Fibroblast of skin of back (primary cell): ENCODE measurements around the gene TNIP3.
A peak's percentile ranks its signal among the peaks of the same experiment; 100 is the strongest.
"Not testable (repeated sequence)": the region's sequence is repeated elsewhere in the genome, so short reads cannot be mapped to it uniquely, and the experiment has no call there.

ENCODE experiments used
- DNase-seq: peaks from one replicate; pipeline ENCODE4 v3.0.0-alpha.2; 2013

The TNIP3 gene

DNA sequence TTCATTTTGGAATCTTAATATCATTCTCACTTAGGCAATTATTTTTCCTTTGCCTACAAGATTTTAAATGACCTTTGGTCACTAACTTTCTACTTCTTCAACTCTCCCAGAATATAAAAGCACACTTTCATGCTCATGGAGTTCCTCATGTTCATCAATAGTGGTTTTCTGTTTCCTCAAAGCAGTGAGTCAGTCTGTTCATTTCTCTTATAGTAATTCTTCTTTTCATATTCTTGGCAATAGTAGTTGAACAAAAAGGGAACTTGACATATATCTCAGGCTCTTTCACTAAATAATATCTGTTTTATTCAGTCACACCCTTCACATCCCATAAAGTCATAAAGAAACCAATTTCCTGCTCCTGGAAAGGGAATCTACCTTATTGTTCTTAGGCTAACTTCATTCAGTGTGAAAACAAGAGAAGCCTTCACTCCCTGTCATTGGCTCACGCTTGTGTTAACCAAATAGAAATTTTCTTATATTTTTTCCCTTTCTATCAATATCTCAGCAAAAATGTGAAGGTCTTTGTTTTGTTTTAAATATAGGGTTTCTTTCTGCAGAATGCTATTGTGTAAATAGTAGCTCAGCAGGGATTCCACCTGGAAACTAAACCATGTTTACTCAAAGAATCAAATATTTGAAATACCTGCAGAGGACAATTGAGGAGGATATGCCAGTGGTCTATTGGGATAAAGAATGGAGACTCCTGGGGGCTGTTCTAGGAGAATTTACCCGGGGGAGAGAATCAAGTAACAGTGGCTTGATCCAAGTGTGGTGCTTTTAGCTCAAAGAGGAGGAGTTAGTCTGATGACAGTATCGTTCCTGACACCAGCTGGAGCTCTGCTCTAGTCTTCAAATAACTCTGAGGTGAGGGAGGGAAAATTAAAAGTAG lies 13.4 kb upstream of the TNIP3 start:
- DNase-seq: no peak

DNA sequence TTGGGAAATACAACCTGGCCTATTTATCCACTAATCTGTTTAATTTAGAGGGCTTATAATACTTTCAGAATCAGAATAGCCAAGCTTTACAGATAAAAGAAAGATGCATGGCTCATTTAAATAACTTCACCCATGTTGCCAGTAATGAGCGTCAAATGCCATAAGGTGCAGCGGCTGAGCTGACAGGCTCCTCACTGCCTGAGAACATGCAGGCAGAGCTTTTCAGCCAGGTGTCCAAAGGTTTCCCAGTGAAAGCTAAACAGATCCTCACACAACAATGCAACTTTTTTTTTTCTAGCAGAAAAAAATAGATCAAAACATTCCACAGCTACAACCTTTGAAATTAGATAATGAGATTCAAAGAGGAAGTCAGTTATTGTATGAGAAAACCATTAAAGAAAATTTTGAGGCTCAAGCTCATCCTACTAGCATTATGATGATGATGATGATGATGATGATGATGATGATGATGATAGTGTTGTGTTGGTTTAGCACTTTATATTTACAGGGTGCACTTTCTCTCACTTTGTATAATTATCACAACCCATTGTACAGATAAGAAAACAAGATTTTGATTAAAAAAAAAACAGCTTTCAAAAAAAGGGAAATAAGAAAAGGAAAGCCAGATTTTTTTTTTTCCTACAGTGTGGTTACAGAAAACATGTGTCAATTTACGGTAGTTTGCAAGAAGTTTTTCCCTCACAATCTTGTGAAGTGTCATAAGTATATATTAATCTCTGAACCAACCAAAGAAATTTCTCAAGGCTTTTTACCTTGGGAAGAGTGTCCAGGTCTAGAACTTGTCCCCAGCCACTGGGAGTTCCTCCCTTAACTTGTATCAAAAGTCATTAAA lies 12.2 kb upstream of the TNIP3 start:
- no peak for DNase-seq

DNA sequence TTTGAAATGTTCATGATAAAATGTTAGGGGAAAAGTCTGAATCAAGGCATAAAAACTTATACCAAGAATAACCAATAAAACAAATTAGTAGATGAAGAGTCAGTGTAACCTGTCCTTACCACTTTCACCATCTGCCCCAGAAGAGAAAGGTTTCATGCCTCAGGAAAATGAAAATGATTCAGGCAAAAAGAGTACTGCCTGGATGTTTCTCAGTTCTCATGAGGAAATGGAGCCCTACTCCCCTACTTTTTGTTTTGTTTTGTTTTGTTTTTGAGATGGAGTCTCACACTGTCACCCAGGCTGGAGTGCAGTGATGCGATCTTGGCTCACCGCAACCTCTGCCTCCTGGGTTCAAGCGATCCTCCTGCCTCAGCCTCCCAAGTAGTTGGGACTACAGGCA lies 7.4 kb upstream of the TNIP3 start:
- DNase-seq: not testable (repeated sequence)

DNA sequence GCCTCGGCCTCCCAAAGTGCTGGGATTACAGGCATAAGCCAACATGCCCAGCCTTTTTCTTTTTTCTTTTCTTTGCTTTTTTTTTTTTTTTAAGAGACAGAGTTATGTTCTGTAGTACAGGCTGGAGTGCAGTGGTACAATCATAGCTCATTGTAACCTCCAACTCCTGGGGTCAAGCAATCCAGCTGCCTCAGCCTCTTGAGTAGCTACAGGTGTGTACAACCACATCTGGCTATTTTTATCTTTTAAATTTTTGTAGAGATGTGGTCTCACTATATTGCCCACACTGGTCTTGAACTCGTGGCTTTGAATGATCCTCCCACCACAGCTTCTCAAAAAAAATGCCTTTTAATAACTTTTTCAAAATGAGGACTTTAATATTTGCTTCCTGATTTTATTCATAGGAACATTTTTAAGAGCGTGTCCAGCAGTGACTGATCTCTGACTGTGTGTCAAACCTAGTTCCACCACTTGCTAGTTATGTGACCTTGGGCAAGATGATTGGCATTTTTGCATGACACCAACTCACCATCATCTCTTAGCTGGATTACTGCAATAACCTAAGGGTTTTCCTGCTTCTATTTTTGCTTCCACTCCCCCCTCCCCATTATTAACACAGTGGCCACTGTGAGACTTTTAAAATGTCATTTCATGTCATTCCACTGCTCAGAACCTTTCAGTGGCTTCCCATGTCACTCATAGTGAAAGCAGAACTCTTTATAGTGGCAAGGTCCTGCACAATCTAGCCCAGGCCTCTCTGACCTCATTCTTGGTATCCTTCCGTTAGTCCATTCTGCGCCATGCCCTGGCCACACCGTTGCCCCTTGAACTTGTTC lies 4.5 kb upstream of the TNIP3 start:
- DNase-seq: no peak

DNA sequence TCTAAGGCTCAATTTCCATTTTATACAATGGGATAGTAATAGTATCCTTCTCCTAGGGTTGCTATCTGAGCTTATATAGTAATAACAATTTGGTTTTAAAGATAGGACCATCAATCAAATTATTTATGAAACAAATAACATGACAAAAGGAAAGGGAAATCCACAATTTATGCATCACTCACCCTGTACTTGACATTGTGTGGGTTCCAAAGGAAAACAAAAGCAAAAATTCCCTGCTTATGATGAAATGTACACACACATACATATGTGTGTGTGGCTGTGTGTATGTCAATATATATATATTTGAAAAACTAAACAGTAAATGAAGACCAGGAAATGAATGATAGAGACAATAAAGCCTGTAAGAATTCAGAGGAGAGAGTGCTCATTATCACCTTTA lies 2.9 kb upstream of the TNIP3 start:
- no peak for DNase-seq

DNA sequence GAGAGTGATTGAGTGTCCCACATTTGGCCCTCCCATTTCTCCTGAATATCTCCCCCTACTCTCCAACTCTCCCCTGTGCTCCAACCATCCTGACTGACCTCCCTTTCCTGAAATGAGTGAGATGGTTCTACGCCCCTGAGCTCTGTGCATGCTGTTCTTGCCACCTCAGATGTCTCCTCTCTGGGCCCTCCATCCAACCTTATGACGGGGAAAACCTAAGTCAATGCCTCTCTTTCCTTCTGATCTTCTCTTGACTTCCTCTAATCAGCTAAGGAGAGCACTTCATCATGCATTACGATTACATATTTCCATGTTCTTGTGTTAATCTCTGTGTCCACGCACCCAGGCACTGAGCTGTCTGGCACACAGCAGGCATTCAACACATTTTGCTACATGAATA lies 1.1 kb upstream of the TNIP3 start:
- no peak for DNase-seq

DNA sequence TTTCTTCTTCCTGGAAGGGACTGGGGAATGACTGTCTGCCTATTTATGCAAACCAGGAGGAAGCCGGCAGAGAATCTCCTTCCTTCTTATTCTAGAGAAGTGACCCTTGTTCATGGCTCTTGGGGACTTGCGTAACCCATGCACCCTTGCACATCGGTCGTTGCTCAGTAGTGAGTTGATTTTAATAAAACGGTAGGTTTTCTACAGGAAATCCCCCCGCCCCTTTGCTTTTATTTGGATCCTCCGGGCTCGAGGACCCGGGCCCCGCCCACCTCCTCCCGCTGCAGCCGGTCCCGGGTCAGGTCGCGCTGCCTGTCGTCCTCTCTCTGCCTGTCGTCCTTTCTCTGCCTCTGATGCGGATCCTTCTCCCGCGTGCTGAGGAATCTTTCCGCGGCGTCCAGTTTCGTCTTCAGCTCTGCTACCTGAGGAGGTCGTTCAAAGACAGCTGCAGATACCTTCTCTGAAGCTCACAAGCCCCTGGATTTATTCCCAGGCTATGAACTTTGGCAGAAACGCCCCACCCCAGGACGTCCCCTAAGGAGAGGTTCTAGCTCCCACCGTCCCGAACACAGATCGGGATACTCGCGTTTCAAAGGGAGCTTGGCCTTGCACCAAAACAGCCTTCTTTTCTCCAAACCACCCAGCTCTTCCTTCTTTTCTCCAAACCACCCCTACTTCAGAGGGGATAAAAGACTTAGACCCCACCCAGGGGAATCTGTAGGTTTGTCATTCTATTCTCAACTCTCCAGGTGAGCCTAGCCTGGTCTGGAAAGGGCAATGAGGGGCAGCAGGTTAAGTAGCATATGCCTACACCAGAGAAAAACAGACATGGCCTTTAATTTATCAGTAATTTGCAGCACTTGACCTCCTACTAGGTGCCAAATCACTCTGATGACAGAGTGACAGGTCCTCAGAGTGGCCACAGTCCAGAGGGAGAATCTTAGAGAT lies 7.0 kb downstream of the TNIP3 start:
- peak; percentile 24 for DNase-seq

DNA sequence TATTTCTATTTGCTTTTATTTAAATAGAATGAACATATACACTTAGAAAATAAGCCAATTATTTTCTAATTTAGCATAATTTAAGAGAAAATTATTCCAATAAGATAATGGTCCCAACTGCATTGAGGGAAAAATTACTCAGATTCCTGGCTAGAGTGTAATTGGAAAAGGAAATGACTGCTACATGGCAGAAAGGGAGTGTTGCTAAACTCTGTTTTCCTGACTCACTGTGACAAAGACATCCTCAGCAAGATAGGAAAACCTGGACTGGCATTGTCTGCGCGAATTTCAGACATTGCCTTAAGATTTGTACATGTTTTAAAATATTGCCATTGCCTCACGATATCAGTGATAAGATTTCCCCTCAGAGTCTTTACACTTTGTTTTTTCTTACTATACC lies 8.2 kb downstream of the TNIP3 start:
- DNase-seq: peak; percentile 89

DNA sequence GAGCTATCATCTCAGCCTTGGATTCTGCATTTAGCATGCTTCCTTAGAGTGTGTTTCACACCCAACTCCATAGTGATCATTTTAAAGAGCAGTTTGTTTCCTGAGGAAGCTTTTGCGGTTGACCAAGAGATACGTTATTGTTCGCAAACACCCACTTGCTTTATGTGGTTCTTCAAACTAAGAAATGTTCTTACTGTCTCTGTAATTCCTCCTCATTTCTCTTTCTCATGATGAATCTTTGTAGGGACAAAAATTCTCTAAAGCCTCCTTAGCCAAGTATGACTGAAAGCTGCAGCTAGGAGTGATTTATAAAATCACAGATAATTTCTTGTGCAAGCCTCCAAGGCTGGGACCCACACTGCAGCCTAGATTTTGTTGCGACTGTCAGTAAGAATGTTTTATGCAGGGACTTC lies 10.0 kb downstream of the TNIP3 start:
- DNase-seq: no peak

DNA sequence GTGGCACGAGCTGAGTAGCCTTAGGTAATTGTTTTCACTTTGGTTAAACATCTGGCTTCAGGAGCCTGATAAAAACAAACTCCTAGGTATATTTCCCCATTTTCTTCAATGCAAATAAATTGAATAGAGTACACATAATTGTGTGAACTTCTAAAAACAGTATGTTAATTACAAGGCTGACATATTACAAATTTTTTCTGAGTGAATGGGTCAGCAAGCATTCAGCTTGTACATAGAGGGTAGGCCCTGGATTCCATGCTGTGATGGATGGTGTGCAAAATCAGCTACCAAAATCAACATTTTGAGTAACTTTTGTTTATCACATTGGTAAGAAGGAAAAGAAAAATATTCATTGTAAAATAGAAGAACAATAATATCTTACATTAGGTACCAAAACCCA lies 12.2 kb downstream of the TNIP3 start:
- DNase-seq: no peak

DNA sequence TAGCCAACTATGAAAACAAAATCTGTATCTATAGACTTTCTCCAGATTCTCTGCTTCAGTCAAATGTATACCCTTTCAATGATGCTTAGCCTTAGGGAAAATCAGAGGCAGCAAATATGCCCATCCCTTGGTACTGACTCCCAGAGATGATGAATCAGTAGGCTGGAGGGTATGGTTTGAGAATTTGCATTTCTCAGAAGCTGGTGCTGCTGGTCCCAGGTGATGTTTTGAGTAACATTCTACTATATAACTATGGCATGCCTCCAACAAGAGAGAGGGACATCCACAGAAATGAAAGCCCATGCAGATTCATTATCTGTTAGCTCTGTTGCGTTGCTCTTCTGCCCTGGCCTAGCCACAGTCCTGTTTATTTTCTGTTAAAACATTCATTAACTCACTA lies 13.6 kb downstream of the TNIP3 start:
- no peak for DNase-seq

DNA sequence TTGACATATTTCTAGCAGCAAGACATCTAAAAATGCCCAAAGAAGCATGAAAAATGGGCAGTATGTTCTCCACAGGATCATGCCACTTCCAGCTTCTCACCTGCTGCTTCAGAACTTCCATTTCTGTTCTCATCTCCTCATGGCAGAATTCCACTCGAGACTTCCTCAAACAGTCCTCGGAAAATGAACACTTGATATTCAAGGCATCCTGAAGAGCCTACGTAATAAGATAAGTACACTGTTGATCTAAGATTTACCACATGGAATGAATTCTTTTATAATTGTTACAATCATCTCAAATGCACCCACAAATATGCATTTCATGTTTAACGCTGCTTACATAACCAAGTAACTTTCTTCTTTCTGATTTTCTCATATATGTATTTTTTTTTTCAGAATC lies 14.1 kb downstream of the TNIP3 start:
- DNase-seq: peak; percentile 58

DNA sequence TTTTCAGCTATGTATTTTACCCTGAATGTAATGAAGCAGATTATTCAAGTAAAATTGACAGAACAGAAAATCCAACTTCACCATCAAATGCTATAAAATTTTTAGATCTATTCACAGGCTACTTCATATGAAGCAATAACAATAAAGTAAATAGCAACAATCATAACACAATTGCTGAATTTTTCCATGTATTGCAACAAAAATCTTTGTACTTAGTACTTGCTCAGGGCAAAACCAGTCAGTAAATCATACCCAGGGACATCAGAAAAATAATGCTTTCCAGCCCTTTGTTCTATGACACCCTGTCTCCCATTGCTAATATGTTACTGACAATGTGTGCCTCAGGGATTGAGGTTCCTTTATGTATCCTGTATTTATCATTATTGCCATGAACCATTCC lies 15.5 kb downstream of the TNIP3 start:
- no peak for DNase-seq

DNA sequence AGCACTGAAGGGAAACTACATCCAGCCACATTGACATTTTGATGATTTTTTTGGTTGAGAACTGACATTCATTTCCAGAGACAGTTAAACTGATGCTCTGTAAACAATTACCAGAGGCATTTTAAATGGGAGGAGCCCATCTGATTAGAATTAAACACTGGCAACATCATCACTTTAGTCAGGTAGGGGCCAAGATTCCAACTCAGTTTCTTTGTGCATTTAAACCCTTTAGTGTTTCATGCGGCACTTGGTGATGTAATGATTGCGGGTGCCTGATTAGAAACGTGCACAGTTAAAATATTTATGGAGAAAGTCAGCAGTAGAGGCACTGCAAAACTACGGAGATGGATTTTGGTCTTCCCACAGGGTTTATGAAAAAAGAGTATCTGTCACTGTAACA lies 16.1 kb downstream of the TNIP3 start:
- DNase-seq: peak; percentile 52

DNA sequence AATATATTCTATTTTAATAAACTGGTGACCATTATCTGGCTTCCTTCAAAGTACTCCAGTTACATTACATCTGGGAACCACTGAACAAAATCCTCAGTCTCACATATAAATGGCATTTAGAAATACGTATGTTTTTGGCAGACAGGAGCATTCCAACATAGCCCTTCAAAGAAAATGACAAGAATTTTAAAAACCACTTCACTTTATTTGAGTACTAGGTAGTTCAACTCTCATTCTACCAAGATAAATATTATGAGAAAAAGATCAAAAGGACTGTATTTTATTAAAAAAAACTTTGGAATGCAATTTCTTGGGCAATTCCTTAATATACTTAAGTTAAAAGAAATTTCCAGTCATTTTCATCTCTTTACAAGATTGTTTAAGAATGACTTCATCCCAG lies 17.6 kb downstream of the TNIP3 start:
- DNase-seq: peak; percentile 25

DNA sequence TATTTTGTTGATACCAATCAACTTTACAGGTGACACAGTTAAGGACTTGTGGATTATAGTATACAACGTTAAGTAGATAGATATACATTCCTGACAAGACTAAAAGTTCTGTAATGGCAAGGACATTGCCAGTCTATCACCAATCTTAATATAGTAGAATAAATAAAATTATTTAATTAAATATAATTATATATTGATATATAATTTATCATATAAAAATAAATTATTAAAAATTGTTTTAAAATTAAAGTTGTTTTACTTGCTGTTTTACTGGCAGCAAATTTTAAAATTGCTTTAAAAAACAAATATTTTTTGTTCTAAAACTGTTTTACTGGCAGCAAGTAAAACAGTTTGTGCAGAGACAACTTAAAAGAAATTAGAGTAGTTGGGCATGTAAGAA lies 18.7 kb downstream of the TNIP3 start:
- no peak for DNase-seq

DNA sequence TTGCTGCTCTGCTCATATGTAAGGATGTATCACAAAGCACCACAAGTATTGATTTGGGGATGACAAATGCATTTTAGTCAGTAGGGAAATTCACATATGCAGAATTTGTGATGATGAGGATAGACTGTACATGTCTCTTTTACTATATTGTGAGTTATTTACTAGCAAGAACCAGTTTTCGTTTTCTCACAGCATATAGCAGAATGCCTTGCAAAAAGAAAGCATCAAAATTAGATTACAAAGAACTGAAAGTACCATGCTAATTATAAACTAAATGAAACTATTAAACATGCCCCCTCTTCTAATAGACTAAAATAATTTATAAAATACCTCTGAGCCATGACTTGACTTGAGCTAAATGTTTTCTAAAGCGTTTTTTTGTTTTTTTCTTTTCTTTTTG lies 20.1 kb downstream of the TNIP3 start:
- DNase-seq: no peak

DNA sequence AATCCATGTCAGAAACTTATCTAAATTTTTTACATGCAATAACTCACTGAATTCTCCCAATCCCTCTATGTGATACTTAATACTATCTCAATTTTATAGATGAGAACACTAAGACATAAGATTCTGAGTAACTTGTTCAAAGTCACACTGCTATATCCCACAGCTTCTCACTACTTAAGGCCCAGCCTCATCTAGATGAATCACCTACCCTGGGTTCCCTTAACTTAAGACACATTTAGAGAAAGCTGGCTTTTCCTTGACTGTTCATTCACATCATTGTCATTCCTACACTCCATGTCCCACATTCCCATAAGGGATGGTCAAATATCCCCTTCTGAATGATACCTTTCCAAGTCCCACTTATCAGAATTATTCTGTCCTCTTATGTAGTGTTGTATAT lies 21.0 kb downstream of the TNIP3 start:
- DNase-seq: peak; percentile 27

DNA sequence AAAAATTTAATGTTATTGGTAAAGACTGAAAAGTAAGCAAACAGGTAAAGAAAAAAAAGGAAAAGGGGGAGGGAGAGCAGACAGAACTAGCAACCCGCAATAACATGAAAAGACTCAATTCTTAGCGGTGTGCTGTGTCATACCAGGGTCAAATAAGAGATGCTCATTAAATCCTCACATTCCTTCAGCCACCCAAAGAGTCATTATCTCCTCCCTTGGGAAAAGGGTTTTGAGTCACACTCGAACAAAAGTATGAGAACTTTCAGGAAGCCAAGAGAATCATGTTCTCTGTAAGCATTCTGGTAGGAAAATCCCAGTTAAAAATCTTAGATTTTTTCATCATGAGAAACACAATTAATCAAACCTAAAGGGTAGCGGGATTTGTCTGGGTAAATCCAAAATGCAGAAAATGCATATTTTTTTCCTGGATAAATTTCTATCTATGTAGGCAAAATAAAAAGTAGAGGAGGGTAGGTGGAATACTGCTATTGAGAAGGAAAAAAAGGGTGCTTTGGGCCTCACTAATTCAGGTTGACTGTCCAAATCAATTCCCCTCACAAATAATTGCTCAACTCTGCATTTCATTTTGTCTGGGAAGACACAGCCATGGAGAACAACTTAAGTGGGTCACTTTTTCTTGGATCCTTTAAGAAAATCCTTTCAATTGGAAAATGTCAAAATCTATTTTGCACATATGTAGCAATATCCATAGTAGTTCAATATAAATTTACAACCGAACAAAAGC lies 23.2 kb downstream of the TNIP3 start:
- peak; percentile 97 for DNase-seq

DNA sequence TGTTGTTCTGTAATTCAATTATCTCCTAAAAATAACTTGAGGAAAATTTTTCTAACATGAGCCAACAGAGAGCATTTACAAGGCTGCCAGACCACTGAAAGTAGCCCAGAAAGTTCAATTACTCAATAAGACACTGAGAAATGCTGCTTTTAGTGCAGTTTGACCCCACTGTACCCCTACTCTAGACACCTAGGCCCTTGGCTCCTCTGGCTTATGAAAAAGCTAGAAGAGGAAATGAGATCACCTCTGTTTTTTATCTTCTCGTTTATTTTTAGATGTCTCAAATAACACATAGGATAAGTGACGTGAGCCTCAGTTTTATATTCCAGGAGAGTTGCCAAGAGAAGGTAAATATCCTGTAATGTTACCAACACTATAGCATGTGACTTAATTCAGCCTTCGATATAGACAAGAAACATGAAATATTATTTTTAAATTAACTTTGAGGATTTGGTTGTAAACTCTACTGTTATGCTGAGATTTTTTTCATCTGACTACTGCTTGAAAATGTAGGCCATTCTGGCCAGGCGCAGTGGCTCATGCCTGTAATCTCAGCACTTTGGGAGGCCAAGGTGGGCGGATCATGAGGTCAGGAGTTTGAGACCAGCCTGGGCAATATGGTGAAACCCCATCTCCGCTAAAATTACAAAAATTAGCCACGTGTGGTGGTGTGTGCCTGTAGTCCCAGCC lies 24.4 kb downstream of the TNIP3 start:
- DNase-seq: peak; percentile 75
